A172 (cell line): ENCODE data around the gene DNAJC17. TPM values are rescaled to one million over a fixed set of nuclear protein-coding genes. Genes with fewer than 3 reads are reported as not detected.

Source experiments
- DNase-seq: peaks from one replicate; pipeline ENCODE4 v3.0.0-alpha.2; 2015; ENCODE audit warnings: low spot score
- total RNA-seq: library from RNA; depleted of rRNA; stranded (reverse); fragments of >200 nt; shearing (Covaris generic); gene quantifications from 2 replicates; pipeline ENCODE4 v1.2.3, GENCODE V29; 2014

DNAJC17 gene
- total RNA-seq, 1 experiment from 2014 or later, result 63.8 TPM

DNA sequence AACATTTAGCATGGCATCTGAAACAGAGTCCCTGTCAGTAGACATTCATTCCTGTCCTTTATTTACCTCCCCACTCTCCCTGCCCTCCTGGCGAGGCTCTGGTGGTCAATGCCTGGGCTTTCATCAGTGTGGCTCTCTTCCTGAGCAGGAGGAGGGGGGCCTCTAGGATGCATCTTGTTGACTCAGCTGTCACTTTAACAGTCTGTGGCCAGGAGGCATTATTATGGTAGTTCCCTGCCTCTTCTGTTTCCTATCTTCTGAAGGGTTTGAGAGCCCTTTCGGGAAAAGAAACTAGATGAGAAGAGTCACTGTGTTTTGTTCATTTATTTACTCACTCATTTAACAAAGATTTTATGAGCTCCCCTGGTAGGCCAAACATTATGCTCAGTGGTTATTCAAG lies 23.6 kb upstream of the DNAJC17 start:
- DNase-seq, result no peak

DNA sequence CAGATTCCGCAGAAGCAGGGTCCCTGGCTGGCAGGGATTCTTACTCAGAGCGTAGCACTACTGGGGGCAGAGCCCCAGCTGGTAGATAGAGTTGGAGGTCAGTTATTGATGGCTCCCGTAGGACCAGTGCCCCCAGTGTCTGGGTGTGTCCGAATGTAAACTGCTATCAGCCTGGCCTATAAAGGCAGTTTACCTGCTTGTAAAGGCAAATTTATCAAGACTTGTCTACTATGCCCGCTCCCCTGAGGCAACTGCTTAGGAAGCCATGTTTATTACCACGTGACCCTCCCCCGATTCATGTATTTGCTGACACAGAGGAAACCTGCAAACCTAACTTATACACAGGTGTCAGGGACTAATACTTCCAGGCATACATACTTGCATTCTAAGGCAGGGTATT lies 21.8 kb upstream of the DNAJC17 start:
- no peak for DNase-seq

DNA sequence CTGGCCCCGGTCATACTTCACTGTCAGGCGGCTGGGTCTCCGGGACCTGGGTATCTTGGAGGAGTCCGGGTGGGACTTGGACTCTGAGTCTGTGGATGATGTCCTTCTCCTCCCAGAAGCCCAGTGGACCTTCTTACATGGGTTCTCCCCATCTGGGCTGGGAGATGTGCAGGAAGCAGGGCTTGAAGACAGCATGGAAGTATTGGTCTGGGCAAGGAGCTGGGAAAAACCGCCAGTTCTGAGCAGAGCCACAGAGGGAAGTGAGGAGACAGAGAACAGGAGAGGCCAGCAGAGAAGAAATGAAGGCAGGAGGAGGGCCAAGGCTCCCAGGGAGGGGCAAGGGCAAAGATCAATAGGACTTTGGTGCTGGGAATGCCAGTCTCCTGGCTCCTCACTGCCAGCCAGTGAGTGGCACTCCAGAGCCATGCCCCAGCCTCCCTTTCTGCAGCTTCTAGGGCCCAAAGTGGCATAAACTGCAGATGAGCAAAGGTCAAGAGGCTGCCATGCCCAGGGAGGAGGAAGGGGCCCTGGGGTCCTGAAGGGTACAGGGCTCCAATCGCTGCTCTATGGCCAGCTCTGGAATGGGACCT lies 21.3 kb upstream of the DNAJC17 start, which contains the start of gene PPP1R14D:
PPP1R14D (minus strand) TSS at position 262 of the 590 bp plus-strand sequence; CDS start at position 195, 67 bp downstream.
- no peak for DNase-seq

DNA sequence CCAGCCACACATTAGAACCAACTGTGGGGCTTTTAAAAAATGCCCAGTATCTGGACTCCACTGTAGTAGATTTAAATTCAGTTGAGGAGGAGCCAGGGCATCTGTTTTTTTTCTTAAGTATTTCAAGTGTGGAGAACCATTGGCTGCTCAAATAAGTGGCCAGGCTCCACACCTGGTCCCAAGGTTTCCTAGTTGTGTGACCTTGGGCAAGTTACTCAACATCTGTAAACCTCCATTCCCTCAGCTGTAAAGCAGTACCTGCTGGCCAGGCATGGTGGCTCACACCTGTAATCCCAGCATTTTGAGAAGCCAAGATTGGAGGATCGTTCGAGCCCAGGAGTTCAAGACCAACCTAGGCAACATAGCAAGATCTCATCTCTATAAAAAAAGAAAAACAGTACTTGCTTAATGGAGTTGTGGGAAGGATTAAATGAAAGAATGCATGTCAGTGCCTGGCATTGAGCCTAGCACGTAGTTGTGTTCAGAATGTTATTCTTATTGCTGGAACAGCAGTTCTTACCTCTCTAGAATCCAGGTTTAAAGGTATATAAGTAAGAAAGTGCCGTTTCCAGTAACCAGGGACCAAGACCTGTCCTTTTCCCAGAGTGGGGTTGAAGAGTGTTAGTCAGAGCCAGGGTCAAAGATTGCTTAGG lies 19.3 kb upstream of the DNAJC17 start:
- no peak for DNase-seq

DNA sequence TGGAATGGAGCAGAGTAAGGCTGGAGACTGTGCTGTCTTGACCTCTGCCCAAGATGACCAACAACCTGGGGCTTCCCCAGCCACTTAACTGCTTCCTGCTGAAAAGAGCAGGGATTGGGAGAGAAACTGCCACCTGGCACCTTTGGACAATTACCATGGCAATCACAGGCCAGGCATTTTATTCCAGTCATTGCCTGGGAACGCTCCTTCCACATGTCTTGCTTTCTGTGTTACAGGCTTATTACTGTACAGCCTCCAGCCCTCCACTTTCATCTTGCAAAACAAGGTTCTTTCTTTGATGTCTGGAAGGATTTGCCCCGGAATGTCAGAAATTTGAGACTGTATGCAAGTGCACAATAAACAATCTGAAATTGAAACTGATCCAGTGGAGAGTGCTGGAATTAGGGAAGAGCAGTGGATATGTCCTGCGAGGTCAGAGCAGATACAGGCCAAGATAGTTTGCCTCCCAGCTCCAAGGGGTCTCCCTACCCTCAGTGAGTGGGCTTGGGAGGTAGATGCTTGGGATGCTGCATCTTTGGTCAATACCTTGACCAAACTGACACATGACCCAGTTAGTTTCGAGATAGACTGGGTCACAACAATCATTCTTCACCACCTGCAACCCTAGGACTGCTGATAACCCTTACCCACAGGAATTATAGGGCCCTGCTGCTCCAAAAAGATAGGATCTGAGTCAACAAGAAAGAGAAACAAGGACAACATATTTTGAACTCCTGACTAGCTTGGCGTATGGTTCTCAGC lies 18.6 kb upstream of the DNAJC17 start:
- DNase-seq, result peak; percentile 78

DNA sequence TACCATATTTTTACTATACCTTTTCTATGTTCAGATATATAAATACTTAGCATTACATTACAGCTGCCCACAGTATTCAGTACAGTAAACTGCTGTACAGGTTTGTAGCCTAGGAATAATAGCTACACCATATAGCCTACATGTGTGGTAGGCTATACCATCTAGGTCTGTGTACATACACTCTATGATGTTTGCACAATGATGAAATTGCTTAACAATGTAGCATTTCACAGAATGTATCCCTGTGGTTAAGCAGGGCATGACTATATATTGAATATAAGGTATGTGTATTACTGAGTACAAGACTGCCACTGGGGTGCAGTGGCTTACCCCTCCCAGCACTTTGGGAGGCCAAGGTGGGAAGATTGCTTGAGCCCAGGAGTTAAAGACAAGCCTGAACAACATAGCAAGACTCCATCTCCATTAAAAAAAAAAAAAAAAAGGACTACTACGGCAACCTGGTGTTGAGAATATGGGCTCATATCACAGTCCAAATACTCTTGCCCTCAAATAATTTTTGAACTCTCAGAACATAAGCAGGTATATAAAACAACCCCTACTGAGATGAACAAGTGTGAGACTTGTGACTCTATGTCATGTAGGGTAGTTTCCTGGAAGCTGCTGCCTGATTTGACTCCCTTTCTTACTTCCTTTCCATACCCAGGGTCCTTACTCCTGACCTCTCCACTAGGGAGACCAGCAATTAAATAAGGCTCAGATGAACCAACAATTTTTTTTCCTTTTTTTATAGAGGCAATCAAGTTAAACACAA lies 16.5 kb upstream of the DNAJC17 start:
- DNase-seq, result no peak

DNA sequence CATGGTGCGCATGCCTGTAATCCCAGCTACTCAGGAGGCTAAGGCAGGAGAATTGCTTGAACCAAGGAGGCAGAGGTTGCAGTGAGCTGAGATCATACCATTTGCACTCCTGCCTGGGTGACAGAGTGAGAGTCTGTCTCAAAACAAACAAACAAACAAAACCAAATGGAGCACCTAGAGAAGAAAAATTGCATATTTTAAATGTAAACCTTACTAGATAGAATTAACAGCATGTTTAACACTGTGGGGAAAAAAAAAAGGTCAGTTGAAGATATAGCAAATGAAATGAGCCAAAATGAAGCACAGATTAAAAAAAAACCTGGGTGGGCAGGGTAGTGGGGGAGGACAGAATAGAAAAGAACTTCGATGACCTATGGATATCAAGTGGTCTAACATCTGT lies 13.9 kb upstream of the DNAJC17 start:
- no peak for DNase-seq

DNA sequence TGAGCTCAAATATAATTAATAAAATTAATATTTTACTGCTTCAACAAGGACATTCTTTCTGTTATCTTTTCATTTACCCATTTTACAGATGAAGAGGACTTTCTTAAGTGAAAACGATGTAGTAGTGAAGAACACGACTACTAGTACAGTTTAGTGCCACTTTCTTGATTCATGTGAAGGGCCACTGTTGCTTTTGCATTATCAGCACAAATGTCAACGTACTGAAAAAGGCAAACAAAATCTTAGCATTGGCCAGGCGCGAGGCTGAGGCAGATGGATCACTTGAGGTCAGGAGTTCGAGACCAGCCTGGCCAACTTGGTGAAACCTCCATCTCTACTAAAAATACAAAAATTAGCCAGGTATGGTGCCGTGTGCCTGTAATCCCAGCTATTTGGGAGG lies 11.8 kb upstream of the DNAJC17 start:
- no peak for DNase-seq

DNA sequence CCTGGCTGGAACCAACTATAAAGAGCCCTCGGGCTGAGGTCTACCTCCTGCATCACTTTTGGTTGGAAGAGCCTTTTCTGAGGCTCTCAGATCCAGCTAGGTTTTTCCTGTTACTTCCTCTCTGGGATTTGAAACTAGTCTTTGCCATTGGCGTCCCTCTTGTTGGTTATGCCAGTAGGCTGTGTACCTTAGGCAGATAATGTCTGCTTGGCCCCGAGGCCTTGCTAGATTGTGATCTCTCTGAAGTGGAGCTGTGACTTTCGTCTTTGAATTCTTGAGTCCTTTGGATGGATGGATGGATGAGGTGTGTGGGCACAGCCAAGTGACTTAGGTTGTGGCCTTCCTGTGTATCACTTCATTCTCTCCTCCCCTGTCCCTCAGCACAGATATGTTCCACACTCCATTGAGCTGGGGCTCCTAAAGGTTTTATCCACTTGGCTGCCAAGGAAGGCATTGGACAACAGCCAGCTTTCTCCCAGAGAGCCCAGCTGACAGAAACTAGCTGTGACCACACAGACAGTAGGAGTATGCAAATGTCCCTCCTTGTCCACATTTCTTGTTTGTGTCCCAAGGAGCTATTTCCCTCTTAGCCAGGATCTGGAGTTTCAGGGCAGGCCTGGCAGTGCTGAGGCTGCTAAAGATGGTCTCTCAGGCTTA lies 7.9 kb upstream of the DNAJC17 start:
- DNase-seq, result no peak

DNA sequence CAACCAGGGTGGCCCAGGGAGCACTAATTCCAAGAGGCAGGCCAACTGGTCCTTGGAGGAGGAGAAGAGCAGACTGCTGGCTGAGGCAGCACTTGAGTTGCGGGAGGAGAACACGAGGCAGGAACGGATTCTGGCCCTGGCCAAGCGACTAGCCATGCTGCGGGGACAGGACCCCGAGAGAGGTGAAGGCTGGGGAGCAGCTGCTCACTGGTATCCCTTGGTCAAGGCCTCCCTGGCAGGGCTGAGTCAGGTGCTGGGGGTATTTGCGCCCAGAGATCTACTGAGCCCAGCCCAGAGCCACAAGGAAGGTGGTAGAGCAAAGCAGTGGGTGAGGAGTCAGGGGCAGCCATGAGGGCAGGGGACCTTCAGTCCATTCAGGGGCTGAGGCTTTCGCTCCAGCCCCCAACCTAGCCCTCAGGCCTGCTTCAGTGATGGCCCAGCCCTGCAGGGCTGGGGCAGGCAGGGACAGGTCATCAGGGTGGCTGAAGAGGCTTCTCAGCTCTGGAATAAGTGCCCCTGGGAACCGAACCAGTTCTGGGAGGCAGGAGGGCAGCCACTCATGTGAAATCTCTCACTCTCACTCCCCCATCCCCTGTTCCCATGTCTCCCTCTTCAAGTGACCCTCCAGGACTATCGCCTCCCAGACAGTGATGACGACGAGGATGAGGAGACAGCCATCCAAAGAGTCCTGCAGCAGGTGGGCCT lies 5.6 kb upstream of the DNAJC17 start:
- DNase-seq, result no peak

DNA sequence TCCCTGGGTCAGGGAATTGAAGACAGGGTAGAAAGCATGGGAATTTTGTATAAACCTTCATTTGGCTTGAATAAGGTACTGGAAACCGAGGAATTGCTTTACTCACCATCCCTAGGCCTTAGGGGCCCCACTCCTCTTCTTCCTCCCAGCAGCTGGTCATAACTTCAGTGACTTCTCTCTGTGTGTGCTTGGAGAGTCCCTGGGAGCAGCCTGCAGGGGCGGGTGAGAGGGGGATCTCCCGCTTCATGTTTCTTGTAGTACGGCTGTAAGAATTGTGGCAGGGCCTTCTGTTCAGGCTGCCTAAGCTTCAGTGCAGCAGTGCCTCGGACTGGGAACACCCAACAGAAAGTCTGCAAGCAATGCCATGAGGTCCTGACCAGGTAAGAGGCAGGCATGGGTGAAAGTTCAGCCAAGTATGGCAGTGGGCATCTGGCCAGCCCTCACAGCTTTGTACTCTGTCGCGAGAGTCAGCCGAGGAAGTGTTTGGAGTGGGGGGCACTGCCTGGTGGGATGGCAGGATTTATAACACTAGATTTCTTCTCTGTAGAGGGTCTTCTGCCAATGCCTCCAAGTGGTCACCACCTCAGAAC lies 1.7 kb upstream of the DNAJC17 start:
- DNase-seq, result no peak

DNA sequence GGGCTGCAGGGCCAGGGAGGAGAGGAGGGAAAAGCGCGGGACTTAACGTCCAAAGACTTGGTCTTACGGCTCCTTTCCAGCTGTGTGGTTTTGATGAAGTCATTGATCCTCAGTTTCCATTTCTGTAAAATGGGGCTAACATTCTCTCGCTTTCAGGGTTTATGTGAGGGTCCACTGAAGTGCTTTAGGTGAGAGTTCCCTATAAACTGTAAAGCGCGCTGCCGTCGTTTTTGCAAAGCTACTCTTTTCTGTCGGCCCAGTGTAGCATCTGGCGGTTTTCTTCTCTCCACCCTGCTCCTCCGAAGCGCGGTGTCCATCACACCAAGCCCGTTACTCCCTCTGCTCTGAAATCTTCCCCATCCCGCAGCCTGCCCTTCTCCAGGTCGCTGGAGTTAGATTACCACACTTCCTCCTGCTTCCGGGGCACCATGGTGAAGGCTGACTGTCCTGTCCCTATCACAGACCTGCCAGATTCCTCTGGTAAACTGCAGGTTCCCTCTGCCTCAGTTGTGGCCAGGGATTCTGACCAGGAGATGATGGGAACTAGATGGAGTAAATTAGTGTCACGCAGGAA lies 702 bp upstream of the DNAJC17 start:
- no peak for DNase-seq

DNA sequence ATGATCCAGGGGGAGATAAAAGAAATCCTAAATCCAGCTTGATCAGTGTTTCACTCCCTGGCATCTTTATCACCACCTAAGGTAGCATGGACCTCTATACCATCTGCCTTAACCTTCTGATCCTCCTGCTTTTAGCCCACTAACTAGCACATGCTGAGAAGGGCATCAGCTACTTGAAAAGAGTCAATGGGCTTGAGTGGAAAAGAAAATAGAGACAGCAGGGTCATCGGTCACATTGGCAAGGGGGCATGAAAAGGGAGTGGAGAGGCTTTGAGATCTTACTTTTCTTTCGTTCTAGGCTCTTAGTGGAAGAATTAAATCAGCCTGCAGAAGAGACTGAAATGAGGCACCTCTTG lies 623 bp downstream of the DNAJC17 start:
- no peak for DNase-seq

DNA sequence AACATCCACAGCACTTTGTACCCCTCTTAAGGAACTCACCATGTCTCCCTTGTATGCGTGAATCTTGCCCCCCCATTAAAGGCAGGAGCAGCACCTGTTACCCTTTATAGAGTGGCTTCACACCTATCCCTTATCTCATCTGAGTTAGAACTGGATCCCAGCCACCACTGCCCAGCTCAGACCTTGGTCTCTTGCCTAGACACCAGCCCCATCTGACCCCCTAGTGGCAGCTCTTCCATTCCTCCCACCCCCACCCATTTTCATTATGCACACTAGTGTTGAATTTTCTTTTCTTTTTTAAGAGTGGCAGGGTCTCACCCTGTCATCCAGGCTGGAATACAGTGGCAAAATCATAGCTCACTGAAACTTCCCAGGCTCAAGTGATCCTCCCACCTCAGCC lies 3.6 kb downstream of the DNAJC17 start:
- DNase-seq, result no peak

DNA sequence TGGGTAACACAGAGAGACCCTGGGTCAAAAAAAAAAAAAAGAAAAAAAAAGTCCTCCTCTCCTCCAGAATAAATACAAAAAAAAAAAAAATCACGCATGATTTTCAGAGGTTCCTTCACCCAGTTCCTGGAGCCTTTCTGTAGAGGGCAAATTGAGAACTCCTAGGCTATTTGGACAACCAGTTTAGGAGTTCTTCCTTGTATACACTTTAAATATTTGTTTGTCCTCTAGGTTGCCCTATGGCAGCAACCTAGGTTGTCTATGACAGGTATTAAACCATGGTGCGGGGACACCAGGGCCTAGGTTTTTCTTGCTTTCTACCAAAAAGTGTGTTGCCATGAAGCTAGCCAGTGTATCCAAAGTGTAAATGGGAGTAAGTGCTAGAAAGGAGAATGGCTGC lies 4.2 kb downstream of the DNAJC17 start:
- no peak for DNase-seq

DNA sequence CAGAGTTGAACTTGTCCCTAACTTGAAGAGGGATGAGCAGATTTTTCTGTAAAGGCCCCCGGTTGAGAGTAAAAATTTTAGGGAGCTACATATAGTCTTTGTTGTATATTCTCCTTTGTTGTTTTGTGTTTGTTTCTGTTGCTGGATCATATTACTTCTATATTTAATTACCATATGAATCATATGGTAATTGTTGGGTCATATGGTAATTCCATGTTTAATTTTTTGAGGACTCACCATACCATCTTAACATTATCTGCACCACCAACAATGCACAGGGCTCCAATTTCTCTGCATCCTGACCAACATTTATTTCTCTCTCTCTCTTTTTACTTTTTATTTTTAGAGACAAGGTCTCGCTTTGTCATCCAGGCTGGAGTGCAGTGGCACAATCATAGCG lies 7.8 kb downstream of the DNAJC17 start:
- DNase-seq, result no peak

DNA sequence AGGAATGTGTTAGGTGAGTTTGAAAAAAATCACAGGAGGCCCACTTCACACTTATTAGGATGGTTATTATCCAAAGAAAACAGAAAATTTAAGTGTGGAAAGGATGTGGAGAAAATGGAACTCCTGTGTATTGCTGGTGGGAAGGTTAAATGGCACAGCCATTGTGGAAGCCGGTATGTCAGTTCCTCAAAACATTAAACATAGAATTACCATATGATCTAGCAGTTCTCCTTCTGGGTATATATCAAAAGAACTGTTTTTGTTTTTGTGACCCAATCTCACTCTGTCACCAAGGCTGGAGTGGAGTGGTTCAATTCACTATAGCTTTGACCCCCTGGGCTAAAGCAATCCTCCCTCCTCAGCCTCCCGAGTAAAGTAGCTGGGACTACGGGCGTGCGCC lies 10.8 kb downstream of the DNAJC17 start:
- DNase-seq, result no peak

DNA sequence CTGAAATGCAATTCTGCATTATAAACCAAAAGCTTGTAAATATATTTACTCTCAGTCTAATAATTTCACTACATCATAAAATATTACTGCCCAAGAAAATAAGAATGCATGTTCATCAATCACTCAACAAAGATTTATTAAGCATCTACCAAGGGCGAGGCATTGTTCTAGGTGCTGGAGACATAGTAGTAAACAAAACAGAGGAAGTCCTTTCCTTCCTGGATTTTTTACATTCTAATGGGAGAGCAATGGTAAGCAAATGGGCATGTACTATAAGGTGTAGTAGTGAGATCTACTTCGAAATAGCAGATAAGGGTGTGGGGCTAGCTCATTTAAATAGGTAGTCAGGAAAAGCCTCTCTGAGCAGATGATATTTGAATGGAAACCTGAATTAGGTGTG lies 11.2 kb downstream of the DNAJC17 start:
- no peak for DNase-seq

DNA sequence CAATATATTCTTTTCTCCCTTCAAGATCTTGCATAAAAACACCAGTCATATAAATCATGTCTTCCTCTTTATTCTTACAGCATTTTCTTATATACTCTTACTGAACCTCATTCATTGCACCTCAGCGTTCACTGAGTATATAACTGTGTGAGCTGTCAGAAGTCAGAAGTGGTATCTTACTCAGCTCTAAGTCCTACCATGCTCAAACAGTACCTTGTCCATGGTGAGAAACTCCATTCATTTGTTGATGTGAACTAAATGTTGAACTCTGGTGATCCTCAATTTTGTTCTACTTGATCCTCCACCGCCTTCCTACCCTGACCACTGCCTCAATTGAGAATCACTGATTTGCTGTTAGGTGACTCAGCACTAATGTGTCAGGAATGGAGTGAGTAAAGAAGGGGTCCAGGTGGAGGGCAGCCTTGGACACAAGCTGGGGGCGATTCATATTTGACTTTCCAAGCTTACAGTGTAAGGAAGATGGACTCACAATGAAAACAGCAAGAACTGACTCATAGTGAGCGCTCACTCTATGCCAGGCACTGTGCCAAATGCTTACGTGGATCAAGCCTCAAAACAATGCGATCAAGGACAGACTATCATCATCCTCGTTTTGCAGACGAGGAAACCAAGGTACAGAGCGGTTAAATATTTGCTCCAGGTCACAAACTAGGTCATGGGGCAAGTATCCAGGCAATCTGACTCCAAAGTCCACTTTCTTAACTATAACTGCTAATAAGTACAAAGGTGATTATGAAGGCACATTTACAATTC lies 13.9 kb downstream of the DNAJC17 start:
- peak; percentile 86 for DNase-seq

DNA sequence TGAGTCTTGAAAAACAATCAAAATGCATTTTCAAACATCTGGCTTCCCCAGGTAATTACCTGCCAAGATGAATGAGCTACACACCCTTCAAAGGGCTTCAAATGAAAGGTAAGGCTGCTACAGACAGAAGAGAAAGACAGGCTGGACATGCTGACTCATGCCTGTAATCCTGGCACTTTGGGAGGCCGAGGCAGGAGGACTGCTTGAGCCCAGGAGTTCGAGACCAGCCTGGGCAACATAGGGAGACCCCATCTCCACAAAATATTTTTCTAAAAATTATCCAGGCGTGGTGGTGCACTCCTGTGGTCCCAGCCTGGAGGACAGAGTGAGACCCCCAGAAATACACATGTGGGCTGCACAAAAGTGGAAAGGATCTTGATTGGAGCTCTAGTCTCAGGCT lies 14.9 kb downstream of the DNAJC17 start:
- DNase-seq, result no peak
